Medulla oblongata (tissue), 1 donor: ENCODE results near the gene ITGBL1.

ENCODE experiments used
- DNase-seq: peaks from one replicate; pipeline ENCODE4 v3.0.0-alpha.2; 2015; ENCODE audit errors: extremely low spot score

Gene ITGBL1

GRCh38 chr13:101452519-101453485 is at the start of gene ITGBL1:
ITGBL1 (plus strand) TSS chr13:101452675; CDS start chr13:101452834, 159 bp downstream.
- peak; percentile 42 for DNase-seq

- no peak for DNase-seq
Observed at GRCh38 chr13:101406791-101407190, 45.7 kb upstream of the ITGBL1 start.

- DNase-seq = peak; percentile 24
Observed at GRCh38 chr13:101408154-101408553, 44.3 kb upstream of the ITGBL1 start.

- no peak for DNase-seq
Observed at GRCh38 chr13:101408992-101409656, 43.4 kb upstream of the ITGBL1 start.

- DNase-seq = no peak
Observed at GRCh38 chr13:101412076-101412475, 40.4 kb upstream of the ITGBL1 start.

- DNase-seq = peak; percentile 38
Observed at GRCh38 chr13:101415358-101416174, 36.9 kb upstream of the ITGBL1 start.

GRCh38 chr13:101416181-101417042 is 36.1 kb upstream of the ITGBL1 start, which contains the start of gene NALCN:
NALCN (minus strand) TSS chr13:101416508; CDS start chr13:101399126, 17,382 bp downstream.
- DNase-seq = peak; percentile 41

GRCh38 chr13:101417043-101417406 is 35.5 kb upstream of the ITGBL1 start:
- DNase-seq = peak; percentile 50

GRCh38 chr13:101417501-101417900 is 35.0 kb upstream of the ITGBL1 start:
- DNase-seq = no peak

GRCh38 chr13:101423872-101424271 is 28.6 kb upstream of the ITGBL1 start:
- DNase-seq = no peak

- DNase-seq = peak; percentile 89
Observed at GRCh38 chr13:101424381-101425155, 27.9 kb upstream of the ITGBL1 start.

- no peak for DNase-seq
Observed at GRCh38 chr13:101425156-101425471, 27.4 kb upstream of the ITGBL1 start.

- no peak for DNase-seq
Observed at GRCh38 chr13:101425623-101426022, 26.9 kb upstream of the ITGBL1 start.

GRCh38 chr13:101429733-101430132 is 22.7 kb upstream of the ITGBL1 start:
- DNase-seq = no peak

GRCh38 chr13:101433895-101434294 is 18.6 kb upstream of the ITGBL1 start:
- DNase-seq = no peak

GRCh38 chr13:101434486-101434885 is 18.0 kb upstream of the ITGBL1 start:
- no peak for DNase-seq

GRCh38 chr13:101447852-101448251 is 4.6 kb upstream of the ITGBL1 start:
- no peak for DNase-seq

- DNase-seq = no peak
Observed at GRCh38 chr13:101449790-101450748, 2.4 kb upstream of the ITGBL1 start.

GRCh38 chr13:101450749-101451130 is 1.7 kb upstream of the ITGBL1 start:
- DNase-seq = no peak
